ENCODE measurements around the gene PDZD2.

Gene PDZD2

DNA sequence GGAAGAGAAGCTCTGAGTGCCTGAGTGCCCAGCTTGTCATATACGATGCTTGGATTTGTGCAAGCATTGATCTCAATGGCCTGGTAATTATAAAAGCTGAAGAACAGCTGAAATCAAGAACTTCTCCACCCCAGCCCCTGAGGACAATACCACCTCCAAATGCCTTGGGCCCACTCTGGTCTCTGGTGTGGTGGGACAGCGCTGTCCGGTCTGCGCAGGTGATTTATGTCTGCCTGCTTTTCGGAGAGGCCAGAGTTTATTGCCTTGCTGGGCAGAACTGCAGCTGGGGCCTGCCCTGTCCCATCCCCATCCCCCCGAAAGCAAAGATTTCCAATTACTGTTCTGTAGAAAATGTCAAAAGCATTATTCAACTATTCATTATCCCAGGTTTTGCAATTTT, 1.1 kb upstream of the PDZD2 start:
- H3K4me3 ChIP-seq (ENCODE audit: low read depth, low read length) = no peak overlapping the region; the same call in 1 of the 2 replicates
- DNase-seq (ENCODE audit: low read depth) = no peak
- no peak for TF ChIP-seq CTCF (IDR thresholded peaks at IDR 0.05; ENCODE audit: control insufficient read depth, extremely low read depth, insufficient read depth)

DNA sequence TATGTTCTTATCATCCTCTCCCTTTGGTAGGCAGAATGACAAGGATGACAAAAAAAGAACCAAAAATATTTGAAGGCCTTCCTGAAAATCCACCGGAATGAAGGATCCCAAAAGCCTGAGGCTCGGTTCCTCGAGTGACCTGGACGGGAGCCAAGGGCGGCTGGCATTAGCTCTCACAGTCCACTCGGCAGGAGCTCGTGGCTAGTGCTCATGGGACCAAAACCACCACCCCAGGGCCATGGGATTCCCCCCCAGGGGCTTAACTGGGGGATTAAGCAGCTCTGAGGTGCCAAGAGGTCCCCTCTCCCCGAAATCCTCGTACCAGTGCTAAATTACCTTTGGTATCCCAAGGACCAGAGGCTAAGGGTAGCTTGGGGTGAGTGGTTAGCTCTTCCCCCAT, 586 bp upstream of the PDZD2 start:
- peak overlapping the region; percentile 61 for H3K4me3 ChIP-seq (ENCODE audit: low read depth, low read length)
- TF ChIP-seq CTCF (IDR thresholded peaks at IDR 0.05; ENCODE audit: control insufficient read depth, extremely low read depth, insufficient read depth) = no peak
- no peak for DNase-seq (ENCODE audit: low read depth)

GRCh38 chr5:31639481-31640411, 815 bp downstream of the PDZD2 start:
- no peak for DNase-seq (ENCODE audit: low read depth)
- TF ChIP-seq CTCF (IDR thresholded peaks at IDR 0.05; ENCODE audit: control insufficient read depth, extremely low read depth, insufficient read depth) = no peak
- peak overlapping the region; percentile 41; the same call in 1 of the 2 replicates for H3K4me3 ChIP-seq (ENCODE audit: low read depth, low read length)

GRCh38 chr5:31640573-31640972, 1.6 kb downstream of the PDZD2 start:
- DNase-seq (ENCODE audit: low read depth) = no peak
- H3K4me3 ChIP-seq (ENCODE audit: low read depth, low read length) = no peak overlapping the region
- no peak for TF ChIP-seq CTCF (IDR thresholded peaks at IDR 0.05; ENCODE audit: control insufficient read depth, extremely low read depth, insufficient read depth)

DNA sequence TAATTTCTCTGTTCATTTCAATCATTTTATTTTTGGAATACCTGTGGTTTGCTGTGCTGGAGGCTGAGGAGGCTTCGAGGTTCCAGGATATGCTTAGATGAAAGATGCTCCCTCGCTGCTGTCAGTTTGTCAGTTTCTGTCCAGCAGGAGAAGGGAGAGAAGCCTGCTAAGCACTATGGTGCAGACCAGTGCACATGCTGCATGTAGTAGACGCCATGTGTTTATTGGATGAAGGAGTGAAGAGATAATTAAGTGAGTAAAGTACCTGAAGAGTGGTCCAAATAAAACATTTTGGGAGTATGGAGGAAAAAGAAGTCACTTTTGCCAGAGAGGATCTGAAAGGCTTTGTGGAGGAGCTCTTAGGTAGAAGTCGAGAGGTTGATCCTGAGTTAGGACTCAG, 2.1 kb downstream of the PDZD2 start:
- no peak for TF ChIP-seq CTCF (IDR thresholded peaks at IDR 0.05; ENCODE audit: control insufficient read depth, extremely low read depth, insufficient read depth)

GRCh38 chr5:31641575-31641974, 2.6 kb downstream of the PDZD2 start:
- no peak for DNase-seq (ENCODE audit: low read depth)

More for the DNA sequence above, 2.1 kb downstream of the PDZD2 start:
- no peak for DNase-seq (ENCODE audit: low read depth)
- no peak overlapping the region for H3K4me3 ChIP-seq (ENCODE audit: low read depth, low read length)

More at GRCh38 chr5:31641575-31641974, 2.6 kb downstream of the PDZD2 start:
- no peak overlapping the region for H3K4me3 ChIP-seq (ENCODE audit: low read depth, low read length)
- TF ChIP-seq CTCF (IDR thresholded peaks at IDR 0.05; ENCODE audit: control insufficient read depth, extremely low read depth, insufficient read depth) = no peak
